Measurements from ENCODE around the gene REEP1.

- no peak for TF ChIP-seq CTCF (IDR thresholded peaks at IDR 0.05)
- TF ChIP-seq POLR2A (IDR thresholded peaks at IDR 0.05), result no peak
- no peak for TF ChIP-seq EP300 (IDR thresholded peaks at IDR 0.05)
- TF ChIP-seq POLR2AphosphoS5 (IDR thresholded peaks at IDR 0.05), result peak in 1 of 3 donors; percentile 31
These were observed 62.5 kb downstream of the REEP1 start for GRCh38 chr2:86274918-86275275.
